ENCODE measurements around the gene TRIP10. TPM values are rescaled to one million over a fixed set of nuclear protein-coding genes. Genes with fewer than 3 reads are reported as not detected.

TRIP10 gene
- total and polyA plus RNA-seq, 2 of the 13 experiments (the other 11 are each of a cell fraction or from before 2014, with no cell fraction given) = 32.5 to 33.2 TPM

DNA sequence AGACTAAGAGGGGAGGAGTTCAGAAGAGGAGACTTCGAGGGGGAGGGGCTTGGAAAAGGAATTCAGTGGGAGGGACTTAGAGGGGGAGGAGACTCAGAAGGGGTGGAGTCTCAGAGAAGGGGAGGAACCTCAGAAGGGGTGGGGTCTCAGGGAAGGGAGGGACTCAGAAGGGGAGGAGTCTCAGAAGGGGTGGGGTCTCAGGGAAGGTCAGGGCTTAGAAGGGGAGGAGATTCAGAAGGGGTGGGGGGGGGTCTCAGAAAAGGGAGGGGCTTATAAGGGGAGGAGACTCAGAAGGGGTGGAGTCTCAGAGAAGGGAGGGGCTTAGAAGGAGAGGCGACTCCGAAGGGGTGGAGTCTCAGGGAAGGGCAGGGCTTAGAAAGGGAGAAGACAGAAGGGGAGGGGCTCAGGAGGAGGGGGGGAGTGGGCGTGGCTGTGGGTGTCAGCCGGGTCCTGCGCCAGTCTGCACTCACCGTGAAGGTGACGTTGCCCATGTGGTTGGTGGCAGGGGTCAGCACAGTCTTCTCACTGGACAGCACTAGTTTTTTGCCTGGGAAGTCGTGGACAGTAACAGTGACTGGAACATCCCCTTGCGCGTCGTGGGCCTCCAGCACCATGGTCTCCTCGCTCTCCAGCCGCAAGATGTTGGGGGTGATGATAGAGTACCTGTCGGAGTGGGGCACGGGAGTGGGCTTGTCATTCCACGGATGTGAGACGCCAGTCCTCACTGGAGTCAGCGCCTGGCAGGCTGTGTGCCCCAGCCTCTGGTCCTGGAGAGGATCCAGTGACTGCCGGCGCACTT is 20.5 kb upstream of the TRIP10 start (continued):
- TF ChIP-seq NCOA2 (CRISPR knock-in tag; IDR thresholded peaks at IDR 0.05) (peak; percentile 29; the same call in 1 of the 2 replicates), ZBTB3 (CRISPR knock-in tag; IDR thresholded peaks at IDR 0.05; ENCODE audit: borderline replicate concordance, low read depth) (no peak), ASH2L (IDR thresholded peaks at IDR 0.05; ENCODE audit: insufficient read length, low read depth, low read length) (no peak), ZNF562 (CRISPR knock-in tag; IDR thresholded peaks at IDR 0.05; ENCODE audit: borderline replicate concordance) (no peak), PRDM15 (CRISPR knock-in tag; IDR thresholded peaks at IDR 0.05) (no peak), ARHGAP35 (CRISPR knock-in tag; IDR thresholded peaks at IDR 0.05; ENCODE audit: borderline replicate concordance) (no peak), ZNF850 (CRISPR knock-in tag; conservative IDR thresholded peaks at IDR 0.05) (no peak), KMT2A (CRISPR knock-in tag; IDR thresholded peaks at IDR 0.05) (peak; percentile 32; the same call in 1 of the 2 replicates), AGO1 (IDR thresholded peaks at IDR 0.05; ENCODE audit: low read depth, low read length, poor library complexity, severe bottlenecking) (no peak), ZNF660 (CRISPR knock-in tag; IDR thresholded peaks at IDR 0.05; ENCODE audit: borderline replicate concordance, low read depth) (no peak), ZNF639 (CRISPR knock-in tag; conservative IDR thresholded peaks at IDR 0.05) (0 out of 2 replicates have a peak, but pooled peaks have one; percentile 41), WIZ (CRISPR knock-in tag; IDR thresholded peaks at IDR 0.05) (no peak), XRCC5 (optimal IDR thresholded peaks at IDR 0.05; ENCODE audit: low read length) (no peak), SMARCC2 (IDR thresholded peaks at IDR 0.05) (no peak), ZNF510 (CRISPR knock-in tag; IDR thresholded peaks at IDR 0.05; ENCODE audit: low read depth) (no peak), POLR2AphosphoS2 (IDR thresholded peaks at IDR 0.05; ENCODE audit: low read depth, low read length) (no peak), ZSCAN31 (CRISPR knock-in tag; IDR thresholded peaks at IDR 0.05; ENCODE audit: low read depth) (no peak), RELA (CRISPR knock-in tag; IDR thresholded peaks at IDR 0.05) (no peak), RBM22 (optimal IDR thresholded peaks at IDR 0.05; ENCODE audit: low read length) (peak; percentile 81), ZNF230 (CRISPR knock-in tag; IDR thresholded peaks at IDR 0.05) (no peak)
- TF ChIP-seq, protein P1, sequence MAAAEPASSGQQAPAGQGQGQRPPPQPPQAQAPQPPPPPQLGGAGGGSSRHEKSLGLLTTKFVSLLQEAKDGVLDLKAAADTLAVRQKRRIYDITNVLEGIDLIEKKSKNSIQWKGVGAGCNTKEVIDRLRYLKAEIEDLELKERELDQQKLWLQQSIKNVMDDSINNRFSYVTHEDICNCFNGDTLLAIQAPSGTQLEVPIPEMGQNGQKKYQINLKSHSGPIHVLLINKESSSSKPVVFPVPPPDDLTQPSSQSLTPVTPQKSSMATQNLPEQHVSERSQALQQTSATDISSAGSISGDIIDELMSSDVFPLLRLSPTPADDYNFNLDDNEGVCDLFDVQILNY (CRISPR knock-in tag; conservative IDR thresholded peaks at IDR 0.05) = no peak
- TF ChIP-seq, protein P2, sequence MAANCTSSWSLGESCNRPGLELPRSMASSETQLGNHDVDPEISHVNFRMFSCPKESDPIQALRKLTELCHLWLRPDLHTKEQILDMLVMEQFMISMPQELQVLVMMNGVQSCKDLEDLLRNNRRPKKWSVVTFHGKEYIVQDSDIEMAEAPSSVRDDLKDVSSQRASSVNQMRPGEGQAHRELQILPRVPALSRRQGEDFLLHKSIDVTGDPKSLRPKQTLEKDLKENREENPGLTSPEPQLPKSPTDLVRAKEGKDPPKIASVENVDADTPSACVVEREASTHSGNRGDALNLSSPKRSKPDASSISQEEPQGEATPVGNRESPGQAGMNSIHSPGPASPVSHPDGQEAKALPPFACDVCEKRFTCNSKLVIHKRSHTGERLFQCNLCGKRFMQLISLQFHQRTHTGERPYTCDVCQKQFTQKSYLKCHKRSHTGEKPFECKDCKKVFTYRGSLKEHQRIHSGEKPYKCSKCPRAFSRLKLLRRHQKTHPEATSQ (CRISPR knock-in tag; IDR thresholded peaks at IDR 0.05; ENCODE audit: borderline replicate concordance) = no peak

Data from HepG2 (cell line).